IPS DF 4.7 (cell line): ENCODE measurements around the gene PRKCH.

Experiments used
- DNase-seq: peaks from one replicate; pipeline ENCODE4 v3.0.0-alpha.2; 2013; ENCODE audit warnings: low spot score; ENCODE audit errors: extremely low read depth

Gene PRKCH

DNA sequence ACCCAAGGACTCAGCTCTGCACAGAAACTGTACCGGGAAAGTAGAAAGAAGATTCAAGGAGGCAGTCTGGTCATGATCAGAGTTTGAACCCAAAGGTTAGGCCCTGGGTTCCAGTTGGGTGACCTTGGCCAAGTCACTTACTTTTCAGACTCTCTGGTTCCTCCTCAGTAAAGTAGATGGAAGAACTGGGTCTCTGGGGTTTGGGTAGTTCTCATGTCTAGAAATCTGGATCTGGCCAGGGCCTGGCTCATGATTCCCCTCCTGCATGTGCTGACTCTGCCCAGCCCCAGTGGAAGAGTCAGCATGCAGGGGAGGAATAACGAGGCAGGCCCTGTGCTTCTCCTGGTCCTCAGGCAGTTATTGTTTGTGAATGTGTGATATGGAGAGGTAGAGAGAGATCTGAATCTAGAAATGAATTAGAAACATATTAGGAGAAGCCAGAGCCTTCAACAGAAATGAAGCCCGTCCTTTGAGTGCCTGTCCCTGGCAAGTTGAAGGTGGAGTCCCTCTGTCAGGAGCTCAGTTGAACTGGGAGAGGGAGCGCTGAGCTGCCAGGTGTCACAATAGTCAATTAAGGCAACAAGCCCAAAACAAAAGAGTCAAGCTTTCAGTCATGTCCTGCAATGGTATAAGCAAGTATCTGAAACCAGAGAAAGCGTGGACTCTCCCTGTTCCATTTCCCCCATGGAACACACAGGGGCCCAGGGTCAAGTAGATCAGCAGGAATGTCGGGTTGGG, 242.7 kb downstream of the PRKCH start:
- no peak for DNase-seq

DNA sequence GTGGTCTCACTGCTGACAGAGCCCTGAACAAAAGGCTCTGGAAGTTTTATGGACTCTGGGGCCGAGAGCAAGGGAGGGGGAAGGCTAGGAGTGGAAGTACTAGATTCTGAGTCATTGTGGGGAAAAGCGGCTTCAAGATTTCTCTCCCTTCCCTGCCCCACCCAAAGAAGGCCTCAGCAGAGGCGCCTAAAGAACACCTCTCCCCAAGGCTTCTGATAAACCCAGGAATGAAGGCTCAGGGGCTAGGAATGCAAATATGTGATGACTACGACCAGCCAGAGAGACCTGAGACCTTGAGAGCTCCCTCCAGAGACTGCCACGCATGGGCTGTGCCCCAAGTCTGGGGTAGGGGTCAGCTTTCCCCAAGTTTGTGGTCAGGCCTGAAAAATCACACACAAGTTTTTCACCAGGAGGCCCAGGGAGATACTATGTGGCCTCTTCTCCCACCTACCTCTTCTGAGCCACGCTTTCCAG, 243.3 kb downstream of the PRKCH start:
- DNase-seq = no peak

DNA sequence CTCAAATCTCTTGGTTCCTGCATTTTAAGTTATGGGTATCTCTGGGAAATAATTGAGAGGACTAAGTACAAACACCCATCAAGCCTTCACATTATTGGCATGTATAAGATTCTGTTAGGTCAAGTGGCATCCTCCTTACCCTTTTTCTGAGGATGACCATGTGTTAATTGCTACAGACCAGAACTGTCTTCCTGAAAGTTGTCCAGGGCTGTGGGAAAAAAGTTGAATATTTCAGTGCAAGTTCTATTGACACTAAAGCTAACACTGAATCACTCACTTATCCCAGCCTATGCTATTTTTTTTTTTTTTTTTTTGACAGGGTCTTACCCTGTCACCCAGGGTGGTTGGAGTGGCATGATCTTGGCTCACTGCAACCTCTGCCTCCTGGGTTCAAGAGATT, 243.8 kb downstream of the PRKCH start:
- DNase-seq = no peak

DNA sequence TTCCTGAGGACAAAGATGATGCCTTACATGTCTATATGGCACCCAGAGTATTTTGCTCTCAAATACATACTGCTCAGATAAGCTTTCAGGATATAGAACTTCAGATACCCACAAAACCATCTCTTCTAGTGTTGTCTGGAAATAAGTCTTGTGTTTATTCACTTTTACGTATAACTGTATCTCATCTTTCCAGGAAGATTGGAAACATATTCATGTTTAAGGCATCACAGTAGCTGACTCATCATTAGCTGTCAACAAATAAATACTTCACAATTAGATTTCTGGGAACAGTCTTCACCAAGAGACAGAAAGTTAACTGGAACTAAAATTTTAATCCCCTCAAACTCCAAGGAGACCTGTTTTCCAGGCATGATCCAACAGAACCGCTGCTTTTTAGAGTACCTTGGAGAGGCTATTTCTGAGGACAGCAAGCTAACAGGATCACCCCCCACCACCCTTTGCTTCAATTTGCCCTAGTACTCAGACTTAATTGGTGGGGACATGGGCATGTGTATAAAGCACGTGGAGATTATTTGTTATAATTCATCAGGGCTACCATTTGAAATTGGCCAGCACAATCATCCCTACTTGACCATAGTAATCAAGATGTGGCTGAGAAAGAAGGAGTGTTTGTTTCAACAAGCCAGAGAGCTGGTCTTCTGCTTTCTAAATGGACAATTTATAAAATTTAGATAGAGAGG, 244.6 kb downstream of the PRKCH start:
- no peak for DNase-seq

DNA sequence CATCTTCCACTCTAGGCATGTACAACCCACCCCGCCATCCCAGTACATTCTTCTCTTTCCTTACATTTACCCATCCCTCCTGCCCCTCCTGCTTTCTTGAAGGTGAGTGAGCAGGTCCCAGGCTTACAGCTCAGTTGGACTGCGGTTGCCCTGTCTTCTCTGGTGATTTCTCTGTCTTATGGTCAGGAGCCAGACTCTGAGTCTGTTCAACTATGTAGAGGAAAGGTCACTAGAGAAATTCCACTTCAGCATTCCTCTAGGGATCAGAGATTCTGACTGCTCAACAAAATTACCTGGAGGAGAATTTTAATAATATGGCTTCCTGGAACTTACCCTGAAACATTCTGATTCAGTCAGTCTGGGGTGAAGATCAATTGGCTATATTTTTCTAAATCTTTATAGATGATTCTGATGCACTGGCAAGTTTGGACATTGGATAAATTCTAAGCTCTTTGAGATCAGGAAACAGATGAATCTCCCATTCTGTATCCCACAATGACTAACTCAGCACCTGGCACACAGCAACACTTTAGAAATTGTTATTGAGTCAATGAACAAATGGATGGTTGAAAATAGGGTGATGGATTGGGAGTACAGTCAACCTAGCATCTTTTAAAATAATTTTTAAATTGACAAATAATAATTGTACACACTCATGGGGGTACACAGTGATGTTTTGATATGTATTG, 245.3 kb downstream of the PRKCH start:
- no peak for DNase-seq

DNA sequence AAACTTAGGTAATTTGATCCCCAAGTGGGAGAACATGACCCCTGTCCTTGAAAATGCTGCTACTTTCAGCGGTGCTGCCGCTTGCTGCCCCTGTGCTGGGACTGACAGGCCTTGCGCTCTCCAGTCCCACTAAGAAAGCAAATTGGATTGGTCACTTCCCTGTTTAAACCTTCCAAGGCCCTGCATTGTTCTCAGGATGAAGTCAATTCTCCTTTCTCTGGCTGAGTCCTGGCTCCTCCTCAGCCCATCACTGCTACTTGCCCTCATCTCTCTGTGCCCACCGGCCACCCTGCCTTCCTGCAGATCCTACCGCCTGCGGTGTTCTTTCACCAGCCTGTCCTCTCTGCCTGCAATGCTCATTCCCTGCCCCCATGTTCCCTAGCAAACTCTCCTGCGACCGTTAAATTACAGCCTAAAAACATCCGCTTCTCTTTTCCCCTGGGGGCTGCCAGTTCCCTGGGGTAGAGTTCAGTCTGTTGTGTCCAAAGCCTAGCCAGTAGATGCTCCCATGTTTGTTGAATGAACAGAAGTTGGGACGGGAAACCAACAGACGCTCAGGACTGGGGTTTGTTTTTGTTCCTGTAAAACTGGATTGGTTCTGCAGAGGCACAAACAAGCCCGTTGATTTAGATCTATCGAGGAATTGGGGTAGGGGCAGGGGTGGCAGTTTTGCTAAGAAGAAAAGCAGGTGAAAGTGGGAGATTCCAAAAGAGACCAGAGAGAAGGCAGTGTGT, 246.6 kb downstream of the PRKCH start:
- DNase-seq = no peak

DNA sequence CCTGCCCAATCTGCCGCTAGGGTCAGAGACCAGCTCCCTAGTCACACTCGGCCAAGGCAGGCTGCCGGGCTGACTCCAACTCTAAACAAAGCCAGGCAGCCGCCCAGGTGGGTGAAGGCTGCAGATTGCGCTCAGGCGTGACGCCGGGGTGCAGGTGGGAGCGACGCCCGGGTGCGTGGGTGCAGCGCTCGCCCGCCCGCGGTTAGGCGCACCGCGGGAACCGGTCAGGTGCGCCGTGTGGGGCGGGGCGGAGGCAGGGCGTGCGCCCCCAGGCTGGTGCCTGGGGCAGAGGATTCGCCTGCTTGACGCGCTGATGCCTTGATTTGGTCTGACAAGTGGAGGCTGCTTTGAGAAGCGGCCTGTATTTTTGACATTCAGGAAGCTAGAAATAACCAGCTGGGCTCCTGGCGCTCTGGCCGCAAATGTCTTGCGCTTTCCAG, 247.2 kb downstream of the PRKCH start:
- no peak for DNase-seq

DNA sequence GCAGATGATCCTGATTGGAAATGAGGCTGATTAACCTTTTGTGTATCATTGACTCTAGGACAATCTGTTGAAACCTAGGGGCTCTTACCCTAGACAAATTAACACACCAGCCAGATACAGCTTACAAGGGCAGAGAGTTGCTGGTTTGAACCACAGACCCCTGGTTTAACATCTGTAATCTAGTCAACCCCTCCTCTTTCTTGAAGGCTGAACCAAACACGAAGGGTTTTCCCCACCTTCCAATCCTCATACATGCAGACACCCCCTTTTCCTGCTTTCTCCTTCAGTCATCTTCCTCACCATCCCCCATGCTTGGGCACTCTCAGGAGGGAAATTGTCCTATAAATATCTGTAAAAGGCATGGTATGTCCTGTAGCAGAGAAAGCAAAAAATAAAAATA, 247.9 kb downstream of the PRKCH start:
- no peak for DNase-seq

DNA sequence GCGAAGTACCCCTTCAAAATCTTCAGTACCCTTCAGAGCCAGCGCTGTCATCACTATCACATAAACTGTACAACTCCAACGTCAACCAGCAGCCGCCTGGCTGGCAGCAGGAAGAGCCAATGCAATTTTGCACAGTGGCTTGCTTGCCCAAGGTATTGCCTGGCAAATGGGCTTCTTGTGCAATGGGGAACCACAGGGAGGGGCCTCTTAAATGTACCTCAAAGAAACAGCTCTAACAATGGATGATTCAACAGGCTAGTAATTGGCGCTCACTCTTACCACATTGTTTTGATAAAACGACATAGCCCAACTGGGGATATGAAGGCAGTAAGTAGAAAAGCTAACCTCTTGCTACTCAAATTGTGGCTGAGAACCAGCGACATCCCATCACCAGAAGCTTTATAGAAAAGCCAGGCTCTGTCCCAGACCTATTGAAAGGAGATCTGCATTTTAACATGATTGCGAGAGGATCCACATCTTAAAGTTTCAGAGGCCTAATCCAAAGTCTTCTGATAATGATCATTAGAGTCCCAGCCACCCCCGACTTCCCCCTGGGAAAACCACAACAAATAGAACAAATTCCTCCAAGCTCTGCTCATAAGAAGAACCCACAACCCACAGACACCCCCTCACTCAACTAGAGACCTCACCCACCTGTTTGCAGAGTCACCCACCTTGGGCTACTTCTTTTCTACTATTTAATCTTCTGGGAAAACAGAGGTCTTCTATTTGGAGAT, 248.6 kb downstream of the PRKCH start:
- no peak for DNase-seq

DNA sequence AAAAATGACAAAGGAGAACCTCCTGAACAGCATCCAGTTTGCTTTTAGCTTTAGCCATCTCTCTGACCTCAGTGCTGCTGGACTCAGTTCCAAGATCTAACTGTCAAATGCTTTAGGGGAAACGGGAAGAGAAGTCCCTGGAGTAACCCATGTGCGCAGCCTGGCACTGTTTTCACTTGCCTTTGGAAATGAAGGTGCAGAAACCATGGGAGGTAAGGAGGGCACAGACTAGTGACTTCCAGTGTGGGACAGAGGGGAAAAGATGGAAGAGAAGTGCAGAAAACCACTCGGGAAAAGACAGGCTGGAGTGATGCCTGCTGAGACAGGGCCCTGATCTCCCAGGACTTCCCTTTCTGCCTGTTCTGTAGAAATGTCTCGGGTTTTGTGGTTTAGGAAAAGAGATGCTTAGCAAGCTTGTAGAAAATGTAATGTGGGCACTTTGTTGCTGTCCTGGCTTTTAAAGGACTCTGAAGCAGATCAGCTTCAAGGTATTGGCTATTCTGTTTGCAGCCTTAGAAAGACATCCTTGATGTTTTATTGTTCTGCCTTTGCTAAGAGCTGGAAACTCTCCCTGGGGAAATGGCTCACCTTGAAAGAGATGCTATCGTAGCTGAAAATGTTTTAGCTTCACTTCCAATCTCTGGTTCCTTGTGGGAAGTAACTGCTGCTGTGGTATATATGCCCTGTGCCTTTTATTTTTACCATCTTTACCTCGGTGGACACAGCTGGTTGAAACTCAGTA, 249.3 kb downstream of the PRKCH start:
- no peak for DNase-seq

DNA sequence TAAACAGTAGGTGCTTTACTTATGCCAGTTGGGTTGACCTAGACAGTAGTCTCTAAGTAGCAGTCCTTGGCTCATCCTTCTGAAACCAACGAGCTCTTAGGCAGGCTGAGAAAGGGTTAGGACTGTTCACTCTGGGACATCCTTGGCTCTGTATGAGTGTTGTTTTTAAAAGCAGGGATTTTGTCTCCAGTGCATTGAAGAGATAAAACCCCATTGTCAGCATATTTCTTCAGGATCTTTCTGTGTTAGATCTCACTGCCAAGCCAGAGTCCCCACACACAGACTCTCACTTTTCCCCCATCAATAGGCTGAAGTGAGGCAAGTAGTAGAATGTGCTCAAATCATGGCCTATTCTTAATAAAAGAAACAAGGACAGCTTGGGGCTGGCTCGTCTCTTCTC, 250.5 kb downstream of the PRKCH start:
- DNase-seq = no peak

DNA sequence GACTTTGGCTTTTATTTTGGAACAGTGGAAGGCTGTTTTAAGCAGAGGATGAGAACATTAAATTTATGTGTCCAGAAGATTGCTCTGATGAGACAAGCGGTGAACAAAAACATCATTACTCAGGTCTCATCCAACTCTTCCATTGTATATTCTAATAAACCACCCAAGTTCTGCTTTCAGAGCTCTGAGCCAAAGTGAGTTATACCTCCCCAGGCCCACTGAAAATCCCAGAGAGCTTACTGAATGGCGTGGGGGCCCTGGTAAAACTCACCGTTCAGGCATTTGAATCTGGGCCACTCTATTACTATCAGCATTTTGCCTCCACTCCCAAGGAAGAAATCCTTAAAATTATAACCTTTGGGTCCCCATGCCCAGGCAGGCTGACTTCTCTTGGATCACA, 251.9 kb downstream of the PRKCH start:
- no peak for DNase-seq

DNA sequence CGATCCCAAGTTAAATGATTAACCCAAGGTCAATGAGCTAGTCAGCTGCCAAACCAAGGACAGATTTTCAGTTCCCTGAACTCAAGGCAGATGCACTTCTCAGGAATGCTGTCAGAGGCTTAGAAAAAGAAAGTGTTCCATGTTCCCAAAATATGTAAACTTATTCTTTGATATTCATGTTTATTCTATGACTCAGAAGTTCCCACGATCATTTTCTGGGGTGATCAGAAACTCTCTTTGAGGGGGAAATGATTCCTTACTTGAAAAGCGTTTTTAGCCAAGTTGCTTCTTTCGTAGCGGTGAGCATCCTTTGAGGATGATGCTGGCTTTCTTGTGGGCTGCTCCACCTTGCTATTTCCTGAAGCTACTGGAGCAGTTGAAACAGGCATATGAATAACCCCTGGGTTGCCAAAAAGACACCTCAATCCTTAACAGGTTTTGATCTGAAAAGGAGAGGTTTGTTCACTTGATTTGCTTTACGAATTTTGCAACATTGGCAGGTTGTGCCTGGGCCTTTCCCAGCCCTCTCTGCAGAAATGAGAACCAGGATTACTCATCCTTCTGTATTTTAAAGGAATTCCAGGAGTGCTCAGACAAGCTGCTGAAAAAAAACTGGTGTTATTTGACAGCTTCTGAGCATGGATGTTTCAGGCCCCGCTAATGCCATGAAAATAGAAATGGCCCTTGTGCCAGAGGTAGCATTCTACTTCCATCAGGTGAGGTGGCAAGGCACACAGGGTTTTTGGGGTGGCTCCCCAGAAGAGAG, 252.6 kb downstream of the PRKCH start:
- DNase-seq = no peak

DNA sequence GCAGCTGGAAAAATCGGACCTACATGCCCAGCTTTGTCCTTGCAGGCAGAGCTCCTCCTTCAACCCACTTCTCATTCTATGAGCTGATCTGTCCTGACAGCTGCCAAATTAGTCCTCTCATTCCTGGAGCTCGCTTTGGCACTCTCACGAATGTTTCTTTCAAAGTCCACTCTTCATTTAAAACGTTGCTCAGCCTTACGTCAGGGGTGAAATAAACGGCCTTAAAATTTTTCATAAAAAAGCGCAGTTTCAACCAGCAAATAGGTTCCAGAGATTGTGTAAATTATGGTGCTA, 253.1 kb downstream of the PRKCH start:
- no peak for DNase-seq

DNA sequence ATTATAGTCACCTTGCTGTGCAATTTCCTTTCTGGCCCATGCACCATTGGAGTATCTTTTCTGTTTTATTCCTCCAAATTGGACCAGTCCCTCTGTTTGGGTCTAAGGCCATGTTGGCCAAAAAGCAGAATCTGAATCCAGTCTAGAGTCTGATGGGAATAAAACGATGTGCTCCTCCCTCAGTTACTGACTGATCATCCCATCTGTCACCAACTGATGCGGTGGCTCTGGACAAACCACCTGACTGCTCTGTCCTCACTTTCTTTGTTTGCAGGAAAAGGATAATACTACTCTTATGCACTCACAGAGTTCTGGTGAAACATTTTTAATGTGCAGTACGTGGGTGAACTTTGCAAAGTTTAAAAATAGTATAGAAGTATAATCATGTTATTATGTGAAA, 253.7 kb downstream of the PRKCH start:
- no peak for DNase-seq

DNA sequence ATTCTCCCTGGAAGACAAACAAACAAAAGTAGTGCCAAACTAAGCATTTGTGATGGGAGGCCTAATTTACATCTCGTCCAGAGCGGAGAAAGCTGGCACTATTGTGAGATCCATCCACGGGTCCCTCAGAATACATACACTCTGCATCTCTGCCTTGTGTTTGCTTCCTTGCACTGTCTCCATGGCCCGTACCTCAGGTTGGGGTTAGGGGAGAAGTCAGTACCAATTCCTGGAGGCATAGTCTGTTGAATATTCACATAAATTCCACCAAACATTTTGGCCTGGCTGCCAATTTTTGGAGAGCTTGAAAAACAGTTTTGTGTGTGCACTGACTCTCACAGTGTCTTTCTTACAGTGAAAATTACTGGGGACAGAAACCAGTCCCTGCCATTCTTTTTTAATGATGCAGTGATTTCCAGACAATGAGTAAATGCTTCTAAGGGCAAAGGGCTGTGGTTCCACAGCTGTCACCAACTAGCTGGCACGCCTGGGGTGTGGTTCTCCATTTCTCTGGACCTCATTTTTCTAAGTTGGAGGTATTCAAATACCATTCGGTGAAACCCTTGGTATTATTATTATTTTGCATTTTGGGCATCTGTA, 254.3 kb downstream of the PRKCH start:
- no peak for DNase-seq

DNA sequence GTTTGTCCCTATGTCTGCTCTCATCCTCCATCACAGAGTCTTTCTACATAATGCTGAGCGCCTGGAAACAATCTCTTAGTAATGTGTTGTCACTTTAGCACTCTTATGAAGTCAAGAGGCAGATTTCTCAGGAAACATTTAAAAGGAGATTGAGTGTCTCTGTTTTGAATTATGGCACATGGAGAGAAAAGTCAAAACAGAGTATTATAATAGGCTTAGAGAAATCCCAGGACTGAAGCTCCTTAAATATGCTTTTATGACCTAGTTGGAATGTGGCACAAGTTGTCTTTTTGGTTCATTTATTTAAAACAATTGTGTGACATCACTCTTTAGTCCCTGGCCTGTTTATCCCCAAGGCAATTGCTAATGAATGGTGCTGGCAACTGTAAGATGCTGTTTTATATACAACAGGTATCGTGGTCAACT, 256.1 kb downstream of the PRKCH start:
- no peak for DNase-seq

DNA sequence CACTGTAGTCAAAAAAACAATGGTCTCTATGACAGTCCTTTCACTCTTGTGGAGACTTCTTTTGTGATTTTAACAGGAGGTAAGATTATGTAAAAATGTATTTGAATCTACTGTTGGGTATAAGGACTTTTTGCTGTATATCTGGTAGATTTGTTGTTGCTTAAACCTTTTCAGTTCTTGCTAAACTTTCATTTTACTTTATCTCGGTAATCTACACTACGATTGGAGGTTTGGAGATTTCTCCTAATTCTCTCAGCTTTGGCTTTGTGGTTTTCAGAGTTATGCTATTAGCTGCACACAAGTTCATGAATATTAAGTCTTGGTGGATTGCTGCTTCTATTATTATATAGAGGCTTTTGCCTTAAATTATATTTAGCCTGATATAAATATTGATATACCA, 257.4 kb downstream of the PRKCH start:
- DNase-seq = no peak

DNA sequence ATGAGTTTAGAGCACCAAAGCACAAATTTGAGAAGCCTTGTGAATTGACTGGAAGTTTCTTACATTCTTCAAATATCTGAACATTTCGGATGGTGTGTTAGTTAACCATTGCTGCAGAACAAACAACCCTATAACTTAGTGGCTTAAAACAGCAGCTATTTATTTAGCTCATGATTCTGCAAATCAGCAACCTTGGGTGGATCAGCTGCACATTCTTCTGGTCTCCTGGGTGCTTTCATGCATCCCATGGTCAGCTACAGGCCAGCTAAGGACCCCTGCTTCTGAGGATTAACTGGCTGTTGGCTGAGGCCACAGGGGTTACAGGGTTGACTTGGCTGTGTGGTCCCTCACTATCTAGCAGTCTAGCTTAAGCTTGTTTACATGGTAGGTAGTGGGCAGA, 260.0 kb downstream of the PRKCH start:
- DNase-seq = no peak
